HG03565 (cell line): ENCODE results near the gene GRM8.

Source experiments
- ATAC-seq: cut with Tn5 transposase; IDR thresholded peaks from one replicate; pipeline ENCODE4 v1.9.1; 2021; ENCODE audit warnings: mild to moderate bottlenecking, moderate library complexity; ENCODE audit not compliant: unreplicated experiment

GRM8 gene

GRCh38 chr7:126460664-126461063 lies 792.1 kb downstream of the GRM8 start:
- no peak for ATAC-seq

DNA sequence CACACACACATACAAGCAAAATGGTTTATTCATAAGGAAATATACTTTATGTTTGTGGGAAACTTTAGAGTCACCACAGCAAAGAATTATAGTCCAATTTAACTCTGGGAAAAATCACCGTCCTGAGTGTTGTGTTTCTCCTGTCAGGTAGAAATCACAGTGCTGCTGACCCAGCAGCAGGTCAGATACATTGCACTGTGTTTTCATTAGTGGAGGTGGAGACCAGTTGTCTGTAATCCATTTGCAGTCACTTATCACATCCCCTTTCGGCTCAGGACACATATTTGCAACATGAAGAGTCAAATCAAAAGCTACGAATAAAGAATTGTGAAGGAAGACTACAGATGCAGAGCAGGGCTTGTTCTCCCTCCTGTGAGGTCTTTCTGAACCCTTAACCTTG lies 799.6 kb downstream of the GRM8 start:
- ATAC-seq = no peak

DNA sequence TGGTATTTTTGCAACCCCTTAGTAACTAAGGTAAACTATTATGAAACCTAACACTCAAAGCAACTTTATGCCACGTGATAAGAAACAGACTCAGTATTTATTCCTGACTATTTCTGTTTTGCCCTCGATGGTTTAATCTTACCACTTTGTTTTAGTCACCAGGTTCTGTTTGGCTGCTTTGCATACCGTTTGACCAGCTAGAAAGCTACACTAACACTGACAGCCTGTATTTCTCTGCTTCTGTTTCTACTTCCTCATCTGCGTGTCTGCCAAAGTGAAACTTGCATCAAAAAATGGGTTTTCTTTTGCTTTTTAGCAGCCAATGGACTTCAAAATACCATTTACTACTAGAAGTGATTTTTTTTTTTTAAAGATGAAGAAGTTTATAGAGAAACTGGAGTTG lies 802.5 kb downstream of the GRM8 start:
- peak; percentile 96 for ATAC-seq

DNA sequence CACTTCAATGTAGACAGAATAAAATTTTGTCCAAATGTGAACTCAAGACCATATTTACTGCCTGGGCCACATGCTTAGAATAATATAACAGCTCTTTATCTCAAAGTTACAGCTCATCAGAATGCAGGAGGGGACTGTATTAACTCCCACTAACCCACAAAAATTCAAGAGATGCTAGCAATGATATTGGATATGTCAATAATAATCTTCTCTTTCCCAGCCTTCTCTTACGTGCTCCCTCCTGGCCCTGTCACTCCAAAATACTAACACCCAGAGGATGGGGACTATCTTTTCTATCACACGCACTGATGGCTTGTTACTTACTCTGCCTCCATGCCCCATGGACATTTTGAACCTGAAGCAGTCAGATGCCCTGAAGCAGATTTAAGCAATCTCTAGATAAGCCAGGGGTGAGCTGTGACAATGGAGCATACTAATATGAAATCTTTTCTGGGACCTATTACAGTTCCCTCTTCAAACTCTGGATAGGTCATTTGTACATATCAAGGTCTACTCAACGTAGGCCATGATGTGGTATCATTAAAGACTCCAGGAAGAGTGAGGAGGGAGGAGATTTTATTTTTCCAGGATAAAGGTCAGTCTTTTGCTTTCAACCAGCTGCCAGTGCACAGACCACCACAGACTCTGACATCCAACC lies 803.0 kb downstream of the GRM8 start:
- ATAC-seq = peak; percentile 0

DNA sequence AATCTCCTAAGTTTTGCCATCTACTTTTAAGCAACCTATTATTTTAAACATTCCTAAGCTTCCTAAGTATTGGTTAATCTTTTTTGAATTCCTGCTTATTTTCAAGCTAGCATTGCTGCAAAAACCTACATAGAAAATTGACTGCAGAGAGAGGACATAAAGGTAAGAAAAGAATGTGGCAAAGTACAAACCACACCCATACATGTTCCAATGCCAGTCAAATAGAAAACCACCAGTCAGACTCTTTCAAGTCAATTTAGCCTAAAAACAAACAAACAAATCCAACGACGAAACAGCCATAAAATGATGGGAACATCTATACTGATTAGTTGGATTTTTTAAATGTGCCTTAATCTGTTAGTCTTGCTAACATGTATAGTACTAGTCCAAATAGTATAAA lies 804.8 kb downstream of the GRM8 start:
- no peak for ATAC-seq

DNA sequence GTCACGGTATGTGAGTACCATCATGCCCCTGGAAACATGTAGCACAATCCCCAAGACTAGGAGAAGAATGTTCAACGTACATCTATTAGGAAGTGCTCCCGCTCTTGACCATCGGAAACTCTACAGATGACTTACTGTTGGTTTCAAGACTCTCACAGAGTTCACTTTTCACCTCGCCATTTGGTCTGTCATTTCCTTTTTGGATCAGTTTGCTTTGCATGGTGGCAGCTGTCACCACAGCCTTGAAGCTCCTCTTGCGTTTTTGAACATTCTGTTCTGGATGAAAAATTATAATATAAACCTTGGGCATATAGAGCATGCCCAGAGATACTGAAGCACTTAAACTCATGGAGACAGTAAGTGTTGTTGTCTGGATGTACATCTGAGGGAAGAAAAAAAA lies 806.8 kb downstream of the GRM8 start:
- no peak for ATAC-seq

GRCh38 chr7:126443951-126444350 lies 808.8 kb downstream of the GRM8 start:
- ATAC-seq = no peak

GRCh38 chr7:126442908-126443307 lies 809.8 kb downstream of the GRM8 start:
- ATAC-seq = no peak

- no peak for ATAC-seq
Observed at GRCh38 chr7:126441745-126442144, 811.0 kb downstream of the GRM8 start.

GRCh38 chr7:126440542-126440941 lies 812.2 kb downstream of the GRM8 start:
- no peak for ATAC-seq

DNA sequence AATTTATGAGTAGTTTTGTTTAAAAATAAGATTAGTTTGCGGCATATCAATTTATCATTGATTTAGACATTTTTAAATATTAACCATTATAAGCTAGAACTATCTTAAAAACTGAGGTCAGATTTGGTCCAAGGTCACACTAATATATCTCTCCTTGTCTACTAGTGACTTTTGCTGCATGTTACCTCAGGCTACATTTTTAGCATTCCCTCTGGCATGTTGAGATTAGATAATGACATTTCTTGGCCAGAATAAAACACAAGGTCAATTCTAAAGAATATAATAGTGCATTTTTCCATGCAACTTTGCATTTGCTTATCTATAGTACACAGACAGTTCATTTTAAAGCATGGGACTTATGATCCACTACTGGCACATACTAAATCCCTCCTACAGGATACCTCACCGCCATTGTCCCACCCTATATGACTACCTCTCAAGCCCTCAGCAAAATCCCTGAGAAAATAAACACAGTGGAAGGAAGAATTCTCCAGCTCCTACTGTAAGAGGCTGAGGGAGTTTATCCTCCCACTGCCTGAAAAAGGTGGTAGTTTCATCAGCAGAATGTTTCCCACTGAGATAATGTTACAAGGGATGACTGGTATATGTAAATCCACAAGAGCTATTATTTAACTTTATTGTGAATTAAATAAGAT lies 816.4 kb downstream of the GRM8 start:
- ATAC-seq = no peak

DNA sequence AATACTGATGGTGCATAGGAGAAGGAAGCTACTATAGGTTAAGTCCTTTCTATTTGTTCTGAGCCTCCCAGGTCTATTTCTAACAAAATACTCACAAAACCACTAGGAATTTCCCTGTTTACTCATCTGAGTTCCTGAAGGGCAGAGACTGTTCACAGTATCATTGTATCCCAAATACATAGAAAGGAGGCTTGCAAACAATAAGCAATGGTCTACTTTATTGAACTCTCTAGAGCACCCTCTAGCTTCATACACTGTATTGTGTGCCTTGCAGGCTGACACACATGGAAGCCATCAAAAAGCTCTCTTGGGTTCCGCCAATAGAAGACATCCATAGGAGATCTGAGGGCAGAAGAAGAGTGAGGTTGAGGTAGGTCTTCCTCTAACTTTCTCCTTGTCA lies 826.1 kb downstream of the GRM8 start:
- ATAC-seq = no peak

DNA sequence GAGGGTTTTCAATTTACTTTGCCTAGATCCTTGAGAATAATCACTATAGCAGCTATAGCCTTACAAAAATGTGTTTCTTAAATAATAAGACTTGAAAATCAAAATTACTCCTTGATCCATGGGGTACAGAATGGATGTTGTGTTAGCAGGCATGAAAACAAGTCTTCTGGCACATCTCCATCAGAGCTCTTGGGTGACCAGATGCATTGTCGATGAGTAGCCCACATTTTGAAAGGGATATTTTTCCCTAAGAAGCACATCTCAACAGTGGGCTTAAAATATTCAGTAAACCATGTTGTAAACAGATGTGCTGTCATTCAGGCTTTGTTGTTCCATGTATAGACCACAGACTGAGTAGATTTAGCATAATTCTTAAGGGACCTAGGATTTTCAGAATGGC lies 827.8 kb downstream of the GRM8 start:
- no peak for ATAC-seq

- no peak for ATAC-seq
Observed at GRCh38 chr7:126419047-126419446, 833.7 kb downstream of the GRM8 start.

GRCh38 chr7:126411821-126412383 lies 840.8 kb downstream of the GRM8 start:
- ATAC-seq = peak; percentile 55

- ATAC-seq = peak; percentile 58
Observed at GRCh38 chr7:126411032-126411820, 841.5 kb downstream of the GRM8 start.

DNA sequence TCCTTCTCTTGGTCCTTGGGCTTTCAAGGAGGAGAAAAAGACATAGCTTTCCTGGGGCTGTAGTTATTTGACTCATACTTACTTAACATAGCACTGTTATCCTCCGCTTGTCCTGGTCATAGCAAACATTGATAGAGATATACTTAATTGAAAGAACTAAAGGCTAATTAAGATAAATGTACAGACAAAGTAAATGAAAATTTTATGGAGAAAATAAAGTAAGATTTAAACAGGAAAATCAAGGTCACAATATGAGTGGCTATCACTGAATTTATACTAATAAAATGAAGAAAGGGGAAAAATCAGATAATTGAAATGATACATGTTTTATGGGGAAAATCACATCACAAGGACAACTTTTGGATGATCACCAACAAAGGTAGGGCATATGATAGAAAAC lies 849.7 kb downstream of the GRM8 start:
- no peak for ATAC-seq

GRCh38 chr7:126401918-126402317 lies 850.8 kb downstream of the GRM8 start:
- no peak for ATAC-seq

DNA sequence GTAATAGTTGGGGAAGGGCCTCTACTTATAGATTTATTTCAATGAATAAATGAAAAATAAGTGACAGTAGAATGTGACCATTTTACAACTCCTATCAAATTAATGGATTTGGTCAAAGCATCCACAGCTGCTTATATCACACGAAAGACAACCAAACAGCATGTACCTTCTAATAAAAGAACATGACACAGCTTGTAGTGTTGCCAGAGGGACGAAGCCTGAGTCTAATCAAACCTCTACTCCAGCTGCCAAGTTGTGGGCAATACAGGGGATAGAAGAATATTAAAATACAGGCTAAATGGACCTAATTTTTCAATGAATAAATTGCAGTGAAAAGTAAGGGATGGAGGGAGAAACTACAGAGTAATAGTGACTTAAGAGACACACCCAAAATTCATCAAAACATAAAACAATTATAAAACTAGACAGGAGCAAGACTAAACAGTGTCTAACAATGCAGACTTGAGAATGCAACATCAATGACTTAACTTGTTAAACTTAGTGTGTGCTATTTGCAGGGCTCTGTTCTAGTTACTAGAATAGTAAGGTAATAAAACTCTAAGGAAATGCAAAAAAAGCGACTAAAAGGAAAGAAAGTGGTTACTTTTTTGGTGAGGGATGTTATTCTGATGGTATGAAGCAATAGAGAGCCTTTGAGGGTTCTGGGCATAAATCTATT lies 853.8 kb downstream of the GRM8 start:
- no peak for ATAC-seq

DNA sequence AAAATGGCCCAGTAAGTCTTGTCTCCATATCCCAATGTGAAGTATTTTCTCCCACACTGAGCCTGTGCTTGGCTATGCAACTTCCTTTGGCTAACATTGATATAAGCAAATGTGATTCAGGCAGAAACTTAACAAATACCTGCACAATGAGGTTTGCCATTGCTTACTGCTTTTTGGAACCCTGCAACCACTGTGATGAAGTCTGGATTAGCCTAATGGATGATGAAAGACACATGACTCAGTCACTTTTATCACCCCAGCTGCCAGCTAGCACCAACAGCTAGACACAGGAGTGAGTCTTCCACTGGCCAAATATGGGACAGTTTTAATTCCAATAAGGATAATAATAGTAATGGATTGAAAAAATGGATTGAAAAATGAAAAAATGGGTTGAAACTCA lies 854.5 kb downstream of the GRM8 start:
- ATAC-seq = no peak

DNA sequence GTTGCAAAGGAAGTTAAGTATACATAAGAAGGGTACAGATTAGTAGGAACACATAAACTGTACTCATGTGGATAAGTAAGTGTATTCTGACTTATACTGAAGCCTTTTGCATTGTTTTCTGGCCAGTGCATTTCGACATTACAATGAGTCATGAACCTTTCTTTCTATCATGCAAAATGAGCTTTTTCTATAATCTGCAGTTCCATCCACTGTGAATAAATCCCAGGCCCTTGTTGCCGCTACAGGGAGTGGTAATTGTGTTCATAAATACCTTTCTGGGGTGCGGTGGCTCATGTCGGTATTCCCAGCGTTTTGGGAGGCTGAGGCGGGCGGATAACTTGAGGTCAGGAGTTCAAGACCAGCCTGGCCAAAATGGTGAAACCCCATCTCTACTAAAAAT lies 858.3 kb downstream of the GRM8 start:
- no peak for ATAC-seq
